SKM-1 (cell line): ENCODE data around the gene CROCC2.

ENCODE experiments used
- DNase-seq: peaks from one replicate; lab custom pipeline; 2025; ENCODE audit not compliant: unreplicated experiment; lab: John Stamatoyannopoulos, UW

The CROCC2 gene

DNA sequence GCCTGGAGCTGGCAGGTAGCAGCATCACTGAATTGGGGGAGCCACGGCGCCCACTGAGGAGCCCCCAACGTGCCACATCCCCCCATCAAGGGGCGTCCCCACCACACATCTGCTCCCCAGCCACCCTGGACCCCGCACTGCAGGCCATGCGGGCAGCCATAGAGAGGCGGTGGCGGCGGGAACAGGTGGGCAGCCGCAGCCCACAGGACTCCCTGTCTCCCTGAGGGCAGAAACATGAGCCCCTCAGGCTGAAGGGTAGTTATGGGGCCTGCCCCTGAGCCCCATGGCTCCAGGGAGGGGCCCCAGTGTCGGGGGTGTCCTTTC, 26.6 kb downstream of the CROCC2 start:
- DNase-seq, result no peak

DNA sequence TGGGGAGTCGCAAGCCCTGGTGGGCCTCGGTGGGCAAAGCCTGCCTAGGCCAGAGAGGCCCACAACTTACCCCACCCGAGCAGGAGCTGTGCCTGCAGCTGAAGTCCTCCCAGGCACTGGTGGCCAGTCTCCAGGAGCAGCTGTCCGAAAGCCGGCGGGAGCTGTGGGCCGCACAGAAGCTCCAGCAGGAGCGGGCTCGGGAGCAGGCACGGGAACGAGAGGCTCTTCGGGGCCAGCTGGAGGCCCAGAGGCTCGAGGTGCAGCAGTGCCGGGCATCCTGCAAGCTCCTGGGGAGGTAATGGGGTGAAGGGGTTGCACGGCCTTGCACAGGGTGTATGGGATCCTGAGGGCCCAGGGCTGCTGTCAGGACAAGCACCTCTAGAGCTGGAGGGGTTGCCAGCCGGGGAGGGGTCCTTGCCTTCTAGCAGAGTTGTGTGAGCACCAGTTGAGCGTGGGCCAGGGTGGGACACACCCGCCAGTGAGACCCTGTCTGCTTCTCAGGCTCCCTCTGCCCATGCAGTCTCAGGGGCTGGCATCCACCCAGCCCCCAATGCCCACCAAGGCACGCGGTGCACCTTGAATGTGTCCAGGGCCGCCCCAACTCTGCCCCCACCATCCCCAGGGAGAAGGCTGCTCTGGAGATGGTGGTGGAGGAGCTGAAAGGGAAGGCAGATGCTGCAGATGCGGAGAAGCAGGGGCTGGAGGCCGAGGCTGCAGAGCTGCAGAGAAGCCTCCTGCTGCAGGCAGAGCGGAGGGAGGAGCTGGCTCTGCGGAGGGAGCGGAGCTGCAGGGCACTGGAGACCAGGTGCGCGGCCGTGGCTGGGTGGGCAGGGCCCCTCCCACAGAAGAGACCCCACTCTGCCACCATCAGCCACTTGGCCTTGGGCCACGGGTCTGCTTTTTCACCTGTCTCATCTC, 27.2 kb downstream of the CROCC2 start:
- DNase-seq, result no peak

DNA sequence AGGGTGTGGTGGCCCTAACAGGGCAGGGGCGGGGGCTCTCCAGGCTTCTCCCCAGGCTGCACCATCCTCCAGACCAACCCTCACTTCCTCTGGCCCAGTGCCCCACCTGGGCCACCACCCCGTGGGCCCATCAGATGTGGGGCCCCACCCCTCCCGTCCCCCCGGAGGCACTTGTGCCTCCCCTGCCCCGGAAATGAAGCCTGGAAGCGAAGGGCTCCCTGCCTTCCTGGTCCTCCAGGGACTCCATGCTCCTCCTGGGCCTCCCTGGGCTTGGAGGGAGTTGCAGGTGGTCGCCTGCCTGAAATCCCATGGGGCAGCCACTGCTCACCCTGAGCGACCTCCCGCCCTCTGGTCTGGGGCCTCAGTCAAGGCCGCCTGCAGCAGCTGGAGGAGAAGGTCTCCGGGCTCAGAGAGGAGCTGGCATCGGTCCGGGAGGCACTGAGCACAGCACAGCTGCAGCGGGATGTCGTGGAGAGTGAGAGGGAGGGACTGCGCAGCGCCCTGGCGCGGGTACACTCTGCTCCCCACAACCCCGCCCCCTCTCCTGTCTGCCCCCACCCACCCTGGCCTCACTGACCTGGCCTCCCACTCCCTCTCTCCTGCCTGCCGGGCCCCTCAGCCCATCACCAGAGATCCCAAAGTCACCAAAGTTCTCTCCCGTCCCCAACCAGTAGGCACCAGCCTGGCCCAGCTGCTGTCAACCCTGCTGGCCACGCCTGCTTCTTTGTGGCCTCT, 28.0 kb downstream of the CROCC2 start:
- DNase-seq, result no peak

DNA sequence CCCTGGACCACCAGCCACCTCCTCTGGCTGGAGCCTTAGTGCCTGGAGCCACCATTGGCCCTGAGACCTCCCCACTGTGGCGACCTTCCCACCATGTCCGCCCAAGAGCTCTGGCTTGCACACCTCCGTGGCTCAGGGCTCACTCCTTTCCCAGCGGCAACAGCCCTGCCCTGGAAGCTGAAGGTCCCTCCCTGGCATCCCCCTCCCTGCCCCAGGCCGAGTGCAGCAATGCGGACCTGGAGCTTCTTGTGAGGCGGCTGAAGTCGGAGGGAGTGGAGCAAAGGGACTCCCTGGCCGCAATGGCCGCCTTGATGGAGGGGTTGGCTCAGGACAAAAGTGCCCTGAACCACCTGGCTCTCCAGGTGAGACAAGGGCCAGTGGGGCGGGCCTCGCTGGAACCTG, 28.6 kb downstream of the CROCC2 start:
- no peak for DNase-seq

DNA sequence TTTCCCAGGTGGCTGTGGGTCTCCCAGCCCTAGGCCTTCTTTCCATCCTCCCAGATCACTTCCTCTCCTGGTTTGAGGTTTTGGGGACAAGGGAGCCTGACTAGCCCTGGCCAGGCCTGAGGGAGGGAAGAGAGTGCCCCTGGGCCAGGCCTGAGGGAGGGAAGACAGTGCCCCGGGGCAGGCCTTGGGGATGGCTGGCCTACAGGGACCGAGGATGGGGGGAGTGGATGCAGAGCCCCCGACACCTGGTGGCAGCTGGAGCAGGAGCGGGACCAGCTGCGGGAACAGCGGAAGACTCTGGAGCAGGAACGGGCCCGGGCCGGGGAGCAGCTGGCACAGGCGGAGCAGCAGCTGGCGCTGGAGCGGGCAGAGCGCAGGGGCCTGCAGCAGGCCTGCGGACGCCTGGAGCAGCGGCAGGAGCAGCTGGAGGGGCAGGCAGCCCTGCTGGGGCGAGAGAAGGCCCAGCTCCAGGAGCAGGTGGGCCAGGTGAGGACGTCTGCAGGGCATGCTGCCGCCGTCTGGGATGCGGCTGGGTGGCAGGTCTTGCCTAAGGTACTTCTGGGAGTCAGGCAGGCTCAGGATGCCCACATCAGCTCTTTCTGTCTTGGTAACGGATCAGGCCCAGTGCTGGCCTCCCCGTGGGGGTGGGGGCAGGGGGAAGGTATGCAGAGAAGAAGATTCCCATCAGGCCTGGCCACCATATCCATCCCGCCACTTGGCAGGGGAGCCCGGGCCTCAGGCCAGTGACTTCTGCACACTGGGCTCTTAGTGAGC, 29.2 kb downstream of the CROCC2 start:
- no peak for DNase-seq

DNA sequence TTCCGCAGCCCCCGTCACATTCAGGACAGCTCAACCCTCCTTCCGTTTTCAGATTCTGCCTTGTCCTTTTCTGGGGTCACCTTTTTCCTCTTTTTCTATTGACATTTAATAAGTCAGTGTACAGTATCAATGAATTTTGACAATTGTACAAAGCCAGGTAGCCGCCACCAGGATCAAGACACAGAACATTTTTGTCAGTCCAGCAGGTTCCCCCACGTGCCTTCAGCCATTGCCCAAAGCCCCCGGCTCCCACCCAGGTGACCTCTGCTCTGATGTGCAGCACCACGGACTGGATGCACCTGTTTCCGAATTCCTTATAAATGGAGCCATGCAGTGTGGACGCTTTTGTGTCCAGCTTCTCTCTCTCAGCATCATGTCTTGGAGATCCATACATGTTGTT, 30.0 kb downstream of the CROCC2 start:
- no peak for DNase-seq

DNA sequence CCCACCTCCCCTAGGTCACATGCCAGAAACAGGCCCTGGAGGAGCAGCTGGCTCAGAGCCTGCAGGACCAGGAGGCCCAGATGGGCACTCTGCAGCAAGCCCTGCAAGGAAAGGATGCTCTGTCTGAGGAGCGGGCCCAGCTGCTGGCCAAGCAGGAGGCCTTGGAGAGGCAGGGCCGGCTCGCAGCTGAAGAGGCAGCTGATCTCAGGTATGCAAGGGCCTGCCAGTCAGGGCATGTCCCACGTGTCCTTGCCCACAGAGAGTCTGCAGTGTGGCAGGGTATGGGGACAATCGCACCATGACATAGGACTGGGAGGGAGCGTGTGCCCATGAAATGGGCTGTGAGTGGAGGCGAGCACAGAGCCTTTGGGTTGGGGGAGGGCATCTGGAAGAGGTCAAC, 39.9 kb downstream of the CROCC2 start:
- DNase-seq, result no peak

DNA sequence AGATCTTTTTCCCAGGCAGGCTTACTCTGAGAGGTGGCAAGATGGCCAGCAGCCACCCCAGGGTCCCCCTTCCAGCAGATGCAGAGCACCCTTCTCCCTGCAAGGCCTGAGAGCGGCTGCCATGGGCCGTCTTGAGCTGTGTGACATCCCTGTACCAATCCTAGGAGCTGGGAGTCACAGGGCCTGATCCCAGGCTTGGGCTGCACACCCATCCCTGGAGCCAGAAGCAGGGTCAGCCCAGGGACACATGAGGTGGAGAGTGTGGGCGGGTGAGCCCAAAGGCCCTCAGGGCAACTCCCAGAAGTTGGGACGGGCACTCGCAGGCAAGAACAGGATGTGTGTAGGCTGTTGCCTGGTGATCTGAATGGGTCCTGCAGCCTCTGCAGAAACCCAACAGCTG, 40.5 kb downstream of the CROCC2 start:
- no peak for DNase-seq

DNA sequence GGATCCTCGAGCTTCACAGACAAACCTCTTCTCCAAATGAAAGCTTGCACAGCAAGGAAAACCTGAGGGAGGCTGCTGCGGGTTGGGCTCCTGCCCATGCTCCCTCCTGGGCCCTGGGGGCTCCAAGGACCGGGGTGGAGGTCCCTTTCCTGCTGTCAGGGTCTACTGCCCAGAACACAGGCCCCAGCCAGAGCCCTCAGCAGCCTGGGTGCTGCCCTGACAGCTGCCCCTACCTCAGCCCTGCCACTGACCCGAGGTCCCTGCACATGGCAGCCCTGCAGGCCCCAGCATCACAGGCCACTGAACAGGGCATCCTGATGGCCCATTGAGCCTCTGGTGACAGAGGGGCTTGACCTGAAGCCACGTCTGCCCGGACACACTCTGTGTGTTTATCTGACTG, 41.0 kb downstream of the CROCC2 start:
- no peak for DNase-seq

DNA sequence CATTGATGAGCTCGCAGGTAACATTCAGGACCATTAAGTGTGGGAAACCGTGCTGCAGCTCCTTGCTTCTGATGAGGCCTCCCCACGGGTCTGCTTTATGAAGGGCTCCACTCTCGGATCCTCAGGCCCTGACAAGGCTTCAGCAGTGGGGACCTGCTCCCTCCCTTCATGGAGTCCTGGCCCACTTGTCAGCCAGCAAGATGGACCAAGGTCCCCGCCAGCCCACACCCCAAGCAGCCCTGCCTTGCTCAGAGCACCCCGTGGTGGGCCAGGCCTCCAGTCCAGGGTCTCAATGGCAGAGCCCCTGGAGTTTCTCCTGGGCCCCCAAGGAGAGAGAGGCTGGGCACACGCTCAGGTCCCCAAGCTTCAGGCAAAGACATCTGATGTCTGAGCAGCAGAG, 41.5 kb downstream of the CROCC2 start:
- DNase-seq, result no peak

DNA sequence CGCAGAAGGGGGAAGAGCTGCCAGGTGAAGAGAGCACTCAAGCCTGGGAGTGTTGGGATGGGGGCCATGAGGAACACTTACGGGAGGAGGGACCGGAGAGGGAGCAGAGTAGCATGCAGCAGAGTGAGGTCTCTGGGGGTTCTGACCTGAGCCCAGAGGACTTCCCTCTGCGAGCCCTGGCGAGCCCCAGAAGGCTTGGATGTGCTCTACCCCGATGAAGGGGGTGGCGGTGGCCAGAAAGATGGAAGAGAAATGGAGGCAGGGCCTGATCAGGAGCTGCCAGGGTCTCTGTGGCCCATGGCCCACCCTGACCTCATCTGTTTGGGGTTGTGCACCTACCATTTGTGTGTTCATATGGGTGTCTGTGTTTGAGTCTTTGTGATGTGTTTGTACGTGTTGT, 42.0 kb downstream of the CROCC2 start:
- DNase-seq, result no peak

DNA sequence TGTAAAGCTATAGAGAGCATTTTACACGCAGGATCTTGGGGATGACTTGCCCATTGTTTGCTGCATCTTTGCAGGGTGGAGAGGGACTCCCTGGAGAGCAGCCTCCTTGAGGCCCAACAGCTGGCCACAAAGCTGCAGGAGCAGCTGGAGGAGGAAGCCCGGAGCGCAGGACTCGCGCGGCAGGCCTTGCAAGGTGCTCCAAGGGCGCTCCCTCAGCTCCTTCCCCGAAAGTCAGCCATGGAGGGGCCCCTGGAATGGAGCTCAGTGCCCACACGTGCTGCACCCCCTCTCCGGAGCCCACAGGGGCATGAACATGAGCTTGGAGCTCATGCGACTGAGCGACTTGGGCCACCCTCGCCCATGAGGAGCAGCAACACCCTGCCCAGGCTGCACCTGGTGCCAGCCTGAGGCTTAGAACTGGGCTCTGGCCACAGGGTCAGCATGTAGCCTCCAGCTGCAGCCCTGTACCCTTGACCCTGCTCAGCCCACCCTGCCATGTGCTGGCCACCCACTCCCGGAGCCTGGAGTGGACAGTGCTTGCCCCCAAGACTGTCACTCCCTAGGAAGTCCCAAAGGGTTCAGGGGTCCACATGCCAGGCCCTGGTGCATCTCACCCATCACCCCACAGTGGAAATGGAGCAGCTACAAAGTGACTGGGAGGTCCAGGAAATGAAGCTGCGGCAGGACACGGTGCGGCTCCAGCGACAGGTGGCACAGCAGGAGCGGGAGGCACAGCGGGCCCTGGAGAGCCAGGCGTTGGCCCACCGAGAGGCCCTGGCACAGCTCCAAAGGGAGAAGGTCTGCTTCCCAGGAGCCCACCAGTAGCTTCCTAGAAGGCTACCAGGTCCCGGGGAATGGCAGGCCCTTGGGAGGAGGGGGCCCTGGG, 43.0 kb downstream of the CROCC2 start:
- DNase-seq, result no peak

DNA sequence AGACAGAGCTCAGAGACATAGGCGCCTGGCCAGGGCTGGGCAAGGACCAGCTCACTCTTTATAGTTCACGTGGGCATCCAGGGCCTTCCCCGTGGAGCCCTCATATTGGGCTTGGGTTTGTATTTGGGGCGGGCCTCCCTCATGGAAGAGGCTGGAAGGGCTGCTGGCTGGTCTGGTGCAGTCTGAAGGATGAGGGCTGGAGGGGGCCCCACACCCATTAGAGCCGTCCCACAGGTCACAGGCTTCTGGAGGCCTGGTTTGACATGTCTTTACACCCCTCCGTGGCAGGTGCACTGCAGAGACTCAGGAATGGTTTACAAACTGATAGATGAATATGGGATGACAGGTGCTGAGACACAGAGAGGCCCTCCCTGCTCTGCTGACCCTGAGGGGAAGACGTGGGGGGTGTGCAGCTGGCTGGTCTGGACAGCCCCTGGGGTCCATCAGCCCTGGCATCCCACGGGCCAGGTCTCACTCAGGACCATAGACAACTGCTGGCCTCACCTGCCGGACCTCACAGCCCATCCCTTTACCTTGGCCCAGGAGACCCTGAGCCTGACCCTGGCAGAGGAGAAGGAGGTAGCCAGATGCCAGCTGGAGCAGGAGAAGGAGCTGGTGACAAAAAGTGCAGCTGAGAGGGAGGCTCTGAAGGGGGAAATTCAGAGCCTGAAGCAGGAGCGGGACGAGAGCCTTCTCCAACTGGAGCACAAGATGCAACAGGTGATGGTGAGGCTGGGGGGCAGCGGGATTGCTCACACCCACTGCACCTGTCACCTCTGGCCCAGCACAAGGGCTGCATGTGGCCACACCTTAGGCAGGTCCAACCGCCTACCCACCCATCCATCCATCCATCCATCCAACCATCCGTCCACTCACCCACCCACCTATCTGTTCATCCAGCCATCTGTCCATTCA, 43.9 kb downstream of the CROCC2 start:
- no peak for DNase-seq

DNA sequence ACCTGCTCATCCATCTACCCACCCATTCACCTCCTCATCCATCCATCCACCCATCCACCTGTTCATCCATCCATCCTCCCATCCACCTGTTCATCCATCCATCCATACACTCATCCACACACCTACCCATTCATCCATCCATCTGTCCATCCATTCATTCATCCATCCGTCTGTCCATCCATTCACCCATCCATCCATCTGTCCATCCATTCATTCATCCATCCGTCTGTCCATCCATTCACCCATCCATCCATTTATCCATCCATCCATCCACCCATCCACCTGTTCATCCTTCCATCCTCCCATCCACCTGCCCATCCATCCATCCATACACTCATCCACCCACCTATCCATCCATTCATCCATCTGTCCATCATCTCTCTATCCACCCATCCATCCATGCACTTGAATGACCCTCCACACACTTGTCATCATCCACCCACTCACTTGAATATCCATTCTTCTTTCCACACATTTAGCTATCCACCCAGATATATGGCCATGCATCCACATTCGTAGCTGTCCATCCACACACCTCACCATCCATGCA, 45.0 kb downstream of the CROCC2 start:
- DNase-seq, result no peak

DNA sequence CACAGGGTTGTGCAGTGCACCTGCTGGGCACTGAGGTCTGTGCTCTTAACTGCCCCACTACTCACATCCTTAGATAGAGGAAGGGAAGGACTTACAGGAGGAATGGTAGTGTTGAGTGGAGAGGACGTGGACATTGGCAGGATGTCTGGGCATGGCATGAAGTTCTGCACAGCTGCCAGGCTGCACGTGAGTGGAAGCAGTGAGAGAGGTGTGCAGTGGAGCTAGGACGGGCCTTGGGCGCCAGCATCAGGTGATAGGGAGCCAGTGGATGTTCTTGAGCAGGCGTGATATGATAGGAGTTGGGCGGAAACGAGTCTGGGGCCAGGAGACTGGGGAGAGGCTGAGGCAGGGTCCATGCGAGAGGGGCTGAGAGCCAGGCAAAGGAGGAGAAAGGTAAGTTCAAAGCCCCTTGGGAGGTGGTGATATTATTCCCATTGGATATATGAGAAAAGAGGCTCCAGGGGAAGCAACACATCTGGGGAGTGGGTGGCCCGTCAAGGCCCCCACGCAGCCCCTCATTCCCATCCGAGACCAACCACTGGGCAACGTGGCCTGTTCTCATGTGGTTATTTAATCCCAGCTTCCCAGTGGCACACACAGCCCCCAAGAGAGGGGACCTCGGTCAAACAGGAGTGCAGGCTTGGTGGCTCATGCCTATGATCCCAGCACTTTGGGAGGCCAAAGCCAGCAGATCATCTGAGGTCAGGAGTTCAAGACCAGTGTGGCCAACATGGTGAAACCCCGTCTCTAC, 46.5 kb downstream of the CROCC2 start:
- no peak for DNase-seq

DNA sequence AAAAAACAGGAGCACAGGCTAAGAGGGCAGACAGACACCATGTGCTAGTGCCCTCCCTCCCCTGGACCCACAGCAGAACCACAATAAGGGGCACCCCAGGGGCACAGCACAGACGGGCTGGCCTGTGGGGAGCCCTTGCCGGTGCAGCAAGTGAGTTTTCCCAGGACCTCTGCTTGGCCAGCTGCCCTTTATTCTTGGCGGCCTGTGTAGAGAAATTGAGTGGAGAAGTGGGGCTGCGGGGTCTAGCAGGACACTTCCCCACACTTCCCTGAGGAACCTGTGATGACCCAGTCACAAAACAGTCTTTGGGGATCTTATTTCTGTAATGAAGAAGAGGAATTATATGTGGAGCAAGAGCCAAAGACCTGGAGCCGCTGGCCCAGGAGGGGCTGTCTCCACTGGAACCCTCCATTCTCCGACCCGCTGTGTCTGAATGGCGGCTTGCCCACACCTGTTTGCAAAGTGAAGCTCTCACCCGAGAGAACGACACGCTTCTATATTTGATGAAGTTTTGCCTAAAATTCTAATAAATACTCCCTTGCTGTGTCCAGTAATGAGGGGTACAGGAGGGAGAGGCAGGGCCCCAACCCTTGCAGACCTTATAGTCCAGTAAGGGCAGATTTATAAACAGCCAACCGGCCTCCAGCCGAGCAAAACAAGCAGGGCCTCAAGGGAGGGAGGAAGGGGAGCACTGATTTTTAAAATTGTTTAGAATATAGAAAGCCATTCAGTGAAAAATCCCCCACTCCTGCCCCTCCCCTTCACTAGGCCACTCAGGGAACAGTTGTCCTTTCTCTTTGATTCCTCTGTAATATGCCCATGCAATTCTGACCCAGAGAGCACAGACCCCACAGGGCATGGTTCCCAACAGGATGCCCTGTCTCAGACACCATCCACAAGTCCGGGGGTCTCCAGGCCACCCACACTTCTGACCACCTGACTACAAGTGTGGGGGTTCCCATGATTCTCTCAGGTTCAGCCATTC, 47.6 kb downstream of the CROCC2 start:
- DNase-seq, result no peak

DNA sequence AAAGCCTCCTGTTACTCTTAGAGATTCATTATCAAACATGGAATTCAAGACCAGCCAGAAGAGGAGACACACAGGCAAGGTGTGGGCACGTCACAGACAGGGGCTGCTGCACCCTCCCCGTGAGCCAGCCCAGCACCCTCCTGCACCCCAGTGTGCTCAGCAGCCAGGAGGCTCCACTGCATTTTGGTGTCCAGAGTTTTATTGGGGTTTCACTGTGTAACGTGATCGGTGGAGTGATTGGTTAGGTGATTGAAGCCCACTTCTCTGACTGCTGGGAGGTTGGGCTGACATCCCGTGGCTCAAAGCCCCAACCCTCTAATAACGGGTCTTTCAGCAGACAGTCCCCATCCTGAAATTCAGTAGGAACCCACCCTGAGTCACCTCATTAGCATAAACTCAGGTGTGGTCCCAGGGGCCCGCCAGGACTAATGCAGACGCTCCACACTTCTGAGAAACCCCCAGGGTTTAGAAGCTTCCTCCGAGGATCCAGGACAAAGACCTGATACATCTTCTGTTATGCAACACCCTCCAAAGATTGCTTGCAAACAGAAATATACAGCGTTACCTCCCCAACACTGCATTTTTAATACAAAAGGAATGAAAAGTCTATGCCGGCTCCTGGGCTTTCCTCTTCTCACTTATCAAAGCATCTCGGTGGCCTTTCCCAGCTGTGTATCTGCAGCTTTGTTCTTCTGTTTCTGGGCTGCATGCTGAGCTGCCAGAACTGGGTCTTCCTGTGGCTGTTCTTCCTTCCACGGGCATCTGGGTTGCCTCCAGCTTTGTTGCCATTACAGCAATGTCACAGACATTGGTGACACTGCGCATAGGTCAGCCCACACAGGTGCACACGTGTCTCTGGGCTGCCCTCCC, 48.5 kb downstream of the CROCC2 start:
- no peak for DNase-seq
